GM19043 (cell line): ENCODE data around the gene IL17F.

Source experiments
- ATAC-seq: cut with Tn5 transposase; IDR thresholded peaks from one replicate; pipeline ENCODE4 v1.9.1; 2021; ENCODE audit warnings: low read depth; ENCODE audit not compliant: unreplicated experiment

The IL17F gene

DNA sequence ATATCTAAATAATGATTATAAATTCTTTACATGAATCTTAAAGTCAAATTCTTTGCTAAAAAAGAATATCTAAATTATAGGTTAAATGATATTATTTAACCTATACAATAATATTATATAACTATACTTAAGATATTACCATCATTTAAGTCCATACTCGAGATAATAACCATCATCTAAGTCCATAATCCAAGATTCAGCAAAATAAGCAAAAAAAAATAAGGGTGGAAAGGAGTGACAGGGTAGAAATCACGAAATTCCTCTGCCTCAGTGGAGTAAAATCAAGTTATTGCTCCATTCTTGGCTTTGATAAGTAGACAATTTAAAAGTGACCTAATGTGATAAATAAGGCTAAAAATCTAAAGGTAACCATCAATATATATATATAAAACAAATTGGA, 48.4 kb downstream of the IL17F start:
- no peak for ATAC-seq

DNA sequence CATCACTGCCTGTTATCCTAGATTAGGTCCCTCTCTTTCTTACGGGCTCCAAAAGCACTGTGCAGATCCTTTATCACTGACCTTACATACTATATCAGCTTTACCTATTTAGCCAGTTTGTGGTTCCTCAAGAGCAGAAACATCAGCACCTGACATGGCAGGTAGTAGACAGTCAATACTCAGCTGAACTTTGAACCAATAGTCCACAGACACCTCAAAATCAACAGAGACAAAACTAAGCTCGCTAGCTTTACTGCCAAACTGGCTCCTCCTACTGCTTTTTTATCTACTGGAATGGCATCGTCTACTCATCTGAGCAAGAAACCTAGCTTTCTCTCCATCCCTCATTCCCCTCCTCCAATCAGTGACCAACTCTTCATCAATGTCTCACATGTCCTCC, 52.5 kb downstream of the IL17F start:
- ATAC-seq = no peak

DNA sequence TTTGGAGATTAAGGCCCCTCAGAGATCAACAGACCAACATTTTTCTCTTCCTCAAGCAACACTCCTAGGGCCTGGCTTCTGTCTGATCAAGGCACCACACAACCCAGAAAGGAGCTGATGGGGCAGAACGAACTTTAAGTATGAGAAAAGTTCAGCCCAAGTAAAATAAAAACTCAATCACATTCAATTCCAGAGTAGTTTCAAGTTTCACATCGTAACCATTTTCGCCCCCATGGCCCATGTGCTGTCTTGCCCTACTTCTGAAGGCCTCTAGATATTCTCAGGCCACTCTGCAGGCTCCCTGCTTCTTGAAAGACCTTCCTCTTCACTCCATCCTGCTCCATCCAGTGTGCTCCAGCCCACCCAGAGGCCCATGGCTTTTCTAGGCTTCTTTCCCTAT, 53.9 kb downstream of the IL17F start:
- no peak for ATAC-seq

DNA sequence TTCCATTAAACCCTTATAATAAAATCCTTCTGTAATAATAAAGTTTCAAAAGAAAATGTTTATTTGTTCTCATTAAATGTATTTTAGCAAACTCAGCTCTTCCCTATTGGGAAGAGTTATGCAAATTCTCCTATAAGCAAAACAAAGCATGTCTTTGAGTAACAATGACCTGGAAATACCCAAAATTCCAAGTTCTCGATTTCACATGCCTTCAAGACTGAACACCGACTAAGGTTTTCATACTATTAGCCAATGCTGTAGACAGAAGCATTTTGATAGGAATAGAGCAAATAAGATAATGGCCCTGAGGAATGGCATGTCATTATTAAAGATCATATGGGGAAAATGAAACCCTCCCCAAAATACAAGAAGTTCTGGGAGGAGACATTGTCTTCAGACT, 54.3 kb downstream of the IL17F start:
- no peak for ATAC-seq

DNA sequence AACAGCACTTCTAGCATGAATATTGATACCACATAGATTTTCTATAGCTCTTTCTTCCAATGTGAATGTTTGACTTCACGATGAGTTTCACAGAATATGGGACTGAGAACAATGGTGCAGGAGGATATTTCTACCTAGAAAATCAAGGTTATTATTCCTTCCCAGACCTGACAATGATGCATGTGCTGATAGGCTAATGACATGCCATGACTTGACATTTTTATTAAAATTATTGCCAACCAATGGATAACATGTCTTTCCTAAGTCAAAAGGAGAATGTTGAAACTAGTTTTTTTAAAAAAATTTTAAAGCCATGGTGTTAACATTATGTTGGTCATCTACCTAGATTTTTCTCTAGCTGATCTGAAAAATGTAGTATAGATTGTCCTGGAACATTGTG, 57.2 kb downstream of the IL17F start:
- no peak for ATAC-seq
